HCT116 (cell line): ENCODE data around the gene CACNB2. TPM values are rescaled to one million over a fixed set of nuclear protein-coding genes. Genes with fewer than 3 reads are reported as not detected.

Source experiments
- ATAC-seq: fragments of 200-7000 bp; cut with Tn5 transposase; 2 replicates; pipeline ENCODE4 v1.9.1; 2020; ENCODE audit warnings: mild to moderate bottlenecking, moderate library complexity
- BruUV-seq: library from RNA; stranded (reverse); fragments of 400-500 nt; replicated peaks from 2 replicates; lab custom pipeline; 2021; lab: Mats Ljungman, UMichigan
- CTCF ChIA-PET: fragments of 300-600 bp; sonication (Branson Sonifier 250); formaldehyde crosslinking; loops from one replicate; lab custom pipeline; 2021; ENCODE audit warnings: antibody characterized with exemption; lab: Charles Lee
- POLR2A ChIA-PET: fragments of 300-600, 350-600 bp; sonication (Branson Sonifier 250); formaldehyde crosslinking; loops from one replicate; lab custom pipeline; 2021; ENCODE audit warnings: antibody characterized with exemption; lab: Charles Lee
- RAD21 ChIA-PET, 2 experiments: fragments of 300-600 bp; sonication (Branson Sonifier 250); formaldehyde crosslinking; loops; one replicate each; lab custom pipeline; 2023; ENCODE audit warnings: low total read pairs in 2 of 2; ENCODE audit not compliant: uncharacterized antibody in 2 of 2, unreplicated experiment in 2 of 2, low non-redundant PET in 1 of 2; lab: Charles Lee
- DNase-seq: peaks from one replicate; pipeline ENCODE4 v3.0.0-alpha.2; 2010; ENCODE audit warnings: low read depth, low spot score
- H2AFZ ChIP-seq: fragments of 200-600 bp; shearing (Covaris generic), sonication (generic); 2 replicates; pipeline ENCODE4 v1.6.1; 2017; ENCODE audit warnings: low read depth, mixed run types, mixed read lengths, antibody characterized with exemption, low read length; ENCODE audit not compliant: poor library complexity, severe bottlenecking
- H3K27ac ChIP-seq: 2 replicates; pipeline ENCODE4 v1.5.1; 2012; ENCODE audit warnings: low read depth, low read length
- H3K27me3 ChIP-seq: fragments of 200-600 bp; sonication (generic); 2 replicates; pipeline ENCODE4 v1.6.1; 2016; ENCODE audit warnings: mixed run types, low read length, mixed read lengths; ENCODE audit not compliant: insufficient read depth
- H3K36me3 ChIP-seq, 2 experiments: fragments of 200-500 bp in 1 of 2; fragments of 200-600 bp in 1 of 2; sonication (Bioruptor generic) in 1 of 2; sonication (generic) in 1 of 2; 2 replicates each; pipeline versions ENCODE4 v1.5.1 to v1.6.1; 2014 to 2016; ENCODE audit warnings: low read length in 2 of 2, inconsistent platforms in 1 of 2, mixed read lengths in 1 of 2, mixed run types in 1 of 2; ENCODE audit not compliant: insufficient read depth in 2 of 2, control insufficient read depth in 1 of 2
- H3K4me1 ChIP-seq, 2 experiments: fragments of 200-600 bp in 1 of 2; sonication (generic) in 1 of 2; 2 replicates each; pipeline versions ENCODE4 v1.5.1 to v1.6.1; 2012 to 2017; ENCODE audit warnings: low read length in 2 of 2, inconsistent platforms in 1 of 2, mild to moderate bottlenecking in 1 of 2, mixed read lengths in 1 of 2, mixed run types in 1 of 2, moderate library complexity in 1 of 2; ENCODE audit not compliant: insufficient read depth in 2 of 2, control insufficient read depth in 1 of 2
- H3K4me2 ChIP-seq: fragments of 200-600 bp; sonication (generic); 2 replicates; pipeline ENCODE4 v1.6.1; 2017; ENCODE audit warnings: mixed run types, low read length, mixed read lengths
- H3K4me3 ChIP-seq, 2 experiments: fragments of 200-600 bp in 1 of 2; sonication (generic) in 1 of 2; replicated peaks in 1 of 2; 2 replicates each; pipeline ENCODE4 v1.5.1; 2011 to 2016; ENCODE audit warnings: low read length in 2 of 2, control low read depth in 1 of 2, low read depth in 1 of 2, mild to moderate bottlenecking in 1 of 2, mixed read lengths in 1 of 2, mixed run types in 1 of 2
- H3K79me2 ChIP-seq: fragments of 200-600 bp; sonication (generic); 2 replicates; pipeline ENCODE4 v1.6.1; 2017; ENCODE audit warnings: mild to moderate bottlenecking, mixed run types, low read length, moderate library complexity, mixed read lengths; ENCODE audit not compliant: insufficient read depth
- H3K9ac ChIP-seq: fragments of 200-600 bp; sonication (generic); 2 replicates; pipeline ENCODE4 v1.6.1; 2016; ENCODE audit warnings: low read length, mixed read lengths
- H3K9me2 ChIP-seq: fragments of 200-600 bp; sonication (generic), shearing (Covaris generic); 2 replicates; pipeline ENCODE4 v1.6.1; 2017; ENCODE audit warnings: mixed run types, mild to moderate bottlenecking, moderate library complexity; ENCODE audit not compliant: insufficient read depth
- H3K9me3 ChIP-seq, 2 experiments: fragments of 200-500 bp in 1 of 2; fragments of 200-600 bp in 1 of 2; sonication (Bioruptor generic) in 1 of 2; sonication (generic) in 1 of 2; 2 replicates each; pipeline ENCODE4 v1.6.1; 2014 to 2017; ENCODE audit warnings: low read length in 2 of 2, mixed read lengths in 2 of 2, inconsistent platforms in 1 of 2, low read depth in 1 of 2, mild to moderate bottlenecking in 1 of 2, mixed run types in 1 of 2, moderate library complexity in 1 of 2; ENCODE audit not compliant: control insufficient read depth in 1 of 2, insufficient read depth in 1 of 2
- H4K20me1 ChIP-seq: fragments of 200-600 bp; sonication (generic), shearing (Covaris generic); 2 replicates; pipeline ENCODE4 v1.6.1; 2017; ENCODE audit warnings: mixed run types, mild to moderate bottlenecking, moderate library complexity; ENCODE audit not compliant: insufficient read depth
- CTCF ChIP-seq, 3 experiments: fragments of 200-600 bp in 1 of 3; sonication (generic) in 1 of 3; IDR thresholded peaks in 2 of 3; conservative IDR thresholded peaks in 1 of 3; 2 replicates each; pipeline ENCODE4 v1.5.1; 2012 to 2017; ENCODE audit warnings: low read depth in 2 of 3, low read length in 2 of 3, antibody characterized with exemption in 1 of 3, borderline replicate concordance in 1 of 3, control low read depth in 1 of 3, mild to moderate bottlenecking in 1 of 3, mixed read lengths in 1 of 3, mixed run types in 1 of 3, moderate library complexity in 1 of 3; ENCODE audit not compliant: insufficient read depth in 1 of 3
- EGR1 ChIP-seq: IDR thresholded peaks from 2 replicates; pipeline ENCODE4 v1.6.1; 2012; ENCODE audit warnings: low read depth
- ELF1 ChIP-seq: IDR thresholded peaks from 2 replicates; pipeline ENCODE4 v1.6.1; 2012; ENCODE audit warnings: low read depth, borderline replicate concordance
- EZH2 ChIP-seq: fragments of 200-600 bp; sonication (generic); IDR thresholded peaks from 2 replicates; pipeline ENCODE4 v1.6.1; 2017; ENCODE audit warnings: antibody characterized with exemption, mixed run types
- FOSL1 ChIP-seq: IDR thresholded peaks from 2 replicates; pipeline ENCODE4 v1.6.1; 2012; ENCODE audit warnings: low read depth
- JUND ChIP-seq: IDR thresholded peaks from 2 replicates; pipeline ENCODE4 v1.6.1; 2012
- POLR2A ChIP-seq: IDR thresholded peaks from 2 replicates; pipeline ENCODE4 v1.7.0; 2011; ENCODE audit warnings: borderline replicate concordance; ENCODE audit not compliant: insufficient read depth, insufficient read length; ENCODE audit errors: extremely low read depth
- RAD21 ChIP-seq: IDR thresholded peaks from 2 replicates; pipeline ENCODE4 v1.6.1; 2012; ENCODE audit warnings: low read depth, mild to moderate bottlenecking
- SIN3A ChIP-seq: IDR thresholded peaks from 2 replicates; pipeline ENCODE4 v1.6.1; 2012; ENCODE audit warnings: low read depth
- SP1 ChIP-seq: IDR thresholded peaks from 2 replicates; pipeline ENCODE4 v1.6.1; 2012; ENCODE audit warnings: low read depth
- ZBTB33 ChIP-seq: IDR thresholded peaks from 2 replicates; pipeline ENCODE4 v1.6.1; 2011; ENCODE audit warnings: mild to moderate bottlenecking, low read length, moderate library complexity; ENCODE audit not compliant: insufficient replicate concordance; ENCODE audit errors: extremely low read depth
- intact Hi-C: fragments of 100-400 bp; cut with micrococcal nuclease; formaldehyde crosslinking; loops from 2 replicates; pipeline ENCODE4 v1.10.0; 2022
- total RNA-seq: library from RNA; stranded (reverse); gene quantifications from one replicate; pipeline ENCODE4 v1.2.1, GENCODE V29; 2021; ENCODE audit not compliant: unreplicated experiment

The CACNB2 gene
- total RNA-seq, 1 experiment from 2014 or later = 0.71 TPM

DNA sequence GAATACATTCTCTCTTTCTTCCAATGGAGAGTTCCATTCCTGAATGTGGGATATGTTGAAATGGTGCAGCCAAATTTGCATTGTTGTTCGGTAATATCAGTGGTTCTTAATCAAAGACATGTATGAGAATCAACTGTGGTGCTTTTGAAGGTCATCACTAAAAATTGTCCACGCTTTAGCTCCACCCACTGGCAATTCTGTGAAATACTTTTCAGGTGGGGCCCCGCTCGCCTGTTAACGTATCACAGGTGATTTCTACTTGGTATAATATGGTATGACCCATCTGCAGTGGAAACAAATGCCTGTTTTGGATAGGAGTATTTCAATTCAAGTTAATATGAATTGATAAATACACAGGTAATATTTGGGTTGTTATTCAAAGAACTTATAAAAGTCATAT, 332.8 kb downstream of the CACNB2 start:
- no TSS peak for BruUV-seq
- H3K4me3 ChIP-seq = no peak overlapping the region
- intact Hi-C loops = no loop called here
- no peak overlapping the region for H2AFZ ChIP-seq
- H3K27me3 ChIP-seq = 0 out of 2 replicates have a peak, but pooled peaks cover 4% of the 10 kb centered on the region
- peak in 2 of 3 experiments; percentile 30 to 49; a peak in 4 of 6 replicates for TF ChIP-seq CTCF (IDR thresholded peaks at IDR 0.05 in 2 of 3, conservative IDR thresholded peaks at IDR 0.05 in 1 of 3; ENCODE audit: borderline replicate concordance in 1 of 3, insufficient read depth in 1 of 3, low read depth in 2 of 3, low read length in 2 of 3)
- no peak for TF ChIP-seq SP1
- TF ChIP-seq RAD21 = 0 out of 2 replicates have a peak, but pooled peaks have one; percentile 19
- no peaks in the 10 kb centered on the region for H4K20me1 ChIP-seq
- peak; percentile 52; the same call in 1 of the 2 replicates for ATAC-seq
- H3K36me3 ChIP-seq = no peaks in the 10 kb centered on the region
- DNase-seq = no peak
- POLR2A ChIA-PET = no interaction called here
- no peaks in the 10 kb centered on the region for H3K9me2 ChIP-seq
- no peak overlapping the region for H3K4me2 ChIP-seq
- no peaks in the 10 kb centered on the region for H3K4me1 ChIP-seq
- H3K9me3 ChIP-seq = no peaks in the 10 kb centered on the region
- CTCF ChIA-PET = no interaction called here
- no peak overlapping the region for H3K9ac ChIP-seq
- H3K27ac ChIP-seq = no peak overlapping the region
- RAD21 ChIA-PET = no interaction called here
- H3K79me2 ChIP-seq = no peaks in the 10 kb centered on the region

DNA sequence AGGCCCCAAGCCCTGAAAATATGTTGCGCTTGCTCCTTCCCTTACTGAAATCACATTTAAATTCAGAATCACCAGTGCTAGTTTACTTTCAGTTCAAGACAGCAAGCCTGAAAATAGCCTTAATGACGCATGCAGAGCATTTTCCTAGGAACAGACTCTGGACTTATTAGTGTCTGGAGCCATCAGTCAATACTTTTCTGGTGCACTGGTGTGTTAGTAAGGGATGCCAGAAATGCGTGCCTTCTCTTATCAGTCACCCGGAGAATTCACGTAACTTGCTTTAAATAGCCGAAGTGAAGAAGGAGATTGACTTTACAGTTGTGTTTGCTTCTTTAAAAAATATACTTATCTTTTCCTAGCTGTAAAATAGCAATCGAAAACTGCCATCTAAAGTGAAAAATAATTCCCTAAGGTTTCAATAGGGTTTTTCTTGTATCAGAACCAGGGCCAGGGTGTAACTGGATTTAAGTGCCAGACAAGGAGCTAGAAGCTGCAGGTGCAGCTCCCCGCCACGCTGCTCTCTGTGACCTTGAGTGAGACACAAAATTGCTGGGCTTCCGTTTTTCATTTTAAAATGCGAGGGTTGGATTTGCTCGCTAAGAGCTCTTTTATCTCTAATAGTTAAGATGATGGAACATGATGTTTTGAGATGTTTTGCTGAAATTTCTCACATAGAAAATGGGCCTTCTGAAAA, 333.3 kb downstream of the CACNB2 start:
- no peak overlapping the region for H3K9ac ChIP-seq
- CTCF ChIA-PET = no interaction called here
- H3K36me3 ChIP-seq = no peaks in the 10 kb centered on the region
- no peaks in the 10 kb centered on the region for H3K9me2 ChIP-seq
- H3K9me3 ChIP-seq = no peaks in the 10 kb centered on the region
- no peak overlapping the region for H2AFZ ChIP-seq
- ATAC-seq = no peak
- no TSS peak for BruUV-seq
- no peaks in the 10 kb centered on the region for H4K20me1 ChIP-seq
- no peaks in the 10 kb centered on the region for H3K79me2 ChIP-seq
- no peak overlapping the region for H3K4me2 ChIP-seq
- H3K27me3 ChIP-seq = 0 out of 2 replicates have a peak, but pooled peaks cover 4% of the 10 kb centered on the region
- RAD21 ChIA-PET = no interaction called here
- no peak for DNase-seq
- TF ChIP-seq EGR1 (no peak), SIN3A (no peak), ELF1 (no peak), POLR2A (no peak), JUND (no peak), ZBTB33 (no peak), EZH2 (no peak), SP1 (no peak), RAD21 (no peak), FOSL1 (no peak), CTCF (IDR thresholded peaks at IDR 0.05 in 2 of 3, conservative IDR thresholded peaks at IDR 0.05 in 1 of 3; ENCODE audit: borderline replicate concordance in 1 of 3, insufficient read depth in 1 of 3, low read depth in 2 of 3, low read length in 2 of 3) (no peak)
- intact Hi-C loops = no loop called here
- no peak overlapping the region for H3K27ac ChIP-seq
- no peak overlapping the region for H3K4me3 ChIP-seq
- POLR2A ChIA-PET = no interaction called here
- H3K4me1 ChIP-seq = no peaks in the 10 kb centered on the region
